H1 (cell line): ENCODE results near the gene GDPD1. TPM values are rescaled to one million over a fixed set of nuclear protein-coding genes. Genes with fewer than 3 reads are reported as not detected.

Source experiments
- CTCF ChIA-PET: fragments of 300-600 bp; sonication (Branson Sonifier 250); formaldehyde crosslinking; loops from one replicate; lab custom pipeline; 2021; ENCODE audit not compliant: partially characterized antibody; lab: Charles Lee
- POLR2A ChIA-PET: fragments of 300-600 bp; sonication (Branson Sonifier 250); formaldehyde crosslinking; loops from one replicate; lab custom pipeline; 2021; ENCODE audit warnings: inconsistent platforms; ENCODE audit not compliant: partially characterized antibody; lab: Charles Lee
- DNase-seq, 2 experiments: peaks; one replicate each; pipeline versions ENCODE4 v3.0.0 to v3.0.0-alpha.2; 2010 to 2022; ENCODE audit warnings: low spot score in 2 of 2, low read depth in 1 of 2, mixed read lengths in 1 of 2
- FAIRE-seq: peaks from 2 replicates; lab custom pipeline; 2011; peaks lifted over from hg19 to GRCh38; lab: Jason Lieb, UNC
- H2AFZ ChIP-seq: 2 replicates; pipeline ENCODE4 v1.8.1; 2012; ENCODE audit warnings: low read length, inconsistent platforms
- H2AK5ac ChIP-seq: 2 replicates; pipeline ENCODE4 v1.6.1; 2013; ENCODE audit warnings: low read depth, low read length
- H2BK120ac ChIP-seq: replicated peaks from 2 replicates; pipeline ENCODE3; 2013; ENCODE audit warnings: low read depth, low read length, inconsistent platforms
- H2BK12ac ChIP-seq: 2 replicates; pipeline ENCODE4 v1.6.1; 2013; ENCODE audit warnings: low read depth, low read length
- H2BK15ac ChIP-seq: 2 replicates; pipeline ENCODE4 v1.6.1; 2013; ENCODE audit warnings: low read length
- H2BK20ac ChIP-seq: 2 replicates; pipeline ENCODE4 v1.6.1; 2013; ENCODE audit warnings: low read length
- H2BK5ac ChIP-seq: 2 replicates; pipeline ENCODE4 v1.6.1; 2013; ENCODE audit warnings: low read depth, low read length
- H3K14ac ChIP-seq: 2 replicates; pipeline ENCODE4 v1.6.1; 2013; ENCODE audit warnings: inconsistent platforms; ENCODE audit not compliant: insufficient read length
- H3K18ac ChIP-seq: 2 replicates; pipeline ENCODE4 v1.6.1; 2013; ENCODE audit warnings: low read length; ENCODE audit errors: extremely low read depth
- H3K23ac ChIP-seq: 2 replicates; pipeline ENCODE4 v1.6.1; 2013; ENCODE audit warnings: inconsistent platforms; ENCODE audit not compliant: insufficient read length
- H3K23me2 ChIP-seq: 2 replicates; pipeline ENCODE4 v1.6.1; 2013; ENCODE audit warnings: low read depth, low read length
- H3K27ac ChIP-seq: 2 replicates; pipeline ENCODE4 v1.6.1; 2011; ENCODE audit warnings: low read depth, low read length, inconsistent platforms
- H3K27me3 ChIP-seq, 4 experiments: replicated peaks in 1 of 4; 1 replicate in 1 of 4; 2 replicates in 3 of 4; pipeline versions ENCODE4 v1.6.1 to v1.8.1; 2011 to 2013; ENCODE audit warnings: low read length in 3 of 4, mild to moderate bottlenecking in 3 of 4, inconsistent platforms in 2 of 4, mixed read lengths in 2 of 4, moderate library complexity in 1 of 4; ENCODE audit not compliant: control insufficient read depth in 3 of 4, insufficient read depth in 3 of 4; ENCODE audit errors: extremely low read depth in 1 of 4
- H3K36me3 ChIP-seq, 4 experiments: 2 replicates each; pipeline versions ENCODE4 v1.6.1 to v1.8.1; 2011 to 2013; ENCODE audit warnings: mild to moderate bottlenecking in 4 of 4, low read length in 3 of 4, moderate library complexity in 2 of 4, control low read depth in 1 of 4, inconsistent platforms in 1 of 4; ENCODE audit not compliant: insufficient read depth in 4 of 4, control insufficient read depth in 2 of 4
- H3K4ac ChIP-seq: replicated peaks from 2 replicates; pipeline ENCODE3; 2013; ENCODE audit warnings: low read length, low read depth, mixed read lengths, inconsistent platforms; ENCODE audit not compliant: insufficient read length
- H3K4me1 ChIP-seq, 4 experiments: replicated peaks in 1 of 4; 1 replicate in 1 of 4; 2 replicates in 3 of 4; pipeline versions ENCODE4 v1.6.1 to v1.8.1; 2011 to 2013; ENCODE audit warnings: low read length in 3 of 4, inconsistent platforms in 2 of 4, mixed read lengths in 1 of 4; ENCODE audit not compliant: insufficient read depth in 4 of 4, control insufficient read depth in 3 of 4
- H3K4me2 ChIP-seq, 2 experiments: 2 replicates each; pipeline versions ENCODE4 v1.6.1 to v1.8.1; 2011 to 2013; ENCODE audit warnings: low read depth in 2 of 2, low read length in 2 of 2, control low read depth in 1 of 2, inconsistent platforms in 1 of 2, mild to moderate bottlenecking in 1 of 2; ENCODE audit not compliant: insufficient read depth in 1 of 2
- H3K4me3 ChIP-seq, 4 experiments: fragments of 200-600, 300-600 bp in 1 of 4; sonication (generic), shearing (Covaris generic), sonication (Bioruptor Twin) in 1 of 4; 2 replicates each; pipeline versions ENCODE4 v1.5.1 to v1.8.1; 2011 to 2016; ENCODE audit warnings: low read length in 4 of 4, low read depth in 3 of 4, control low read depth in 2 of 4, inconsistent platforms in 2 of 4, mild to moderate bottlenecking in 2 of 4, mixed read lengths in 1 of 4, moderate library complexity in 1 of 4; ENCODE audit not compliant: insufficient read depth in 2 of 4; ENCODE audit errors: extremely low read depth in 1 of 4
- H3K56ac ChIP-seq: replicated peaks from 2 replicates; pipeline ENCODE3; 2013; ENCODE audit warnings: low read depth, mild to moderate bottlenecking, mixed read lengths, low read length, inconsistent platforms; ENCODE audit not compliant: insufficient read length
- H3K79me1 ChIP-seq: 2 replicates; pipeline ENCODE4 v1.6.1; 2013; ENCODE audit warnings: low read depth, low read length, control low read depth
- H3K79me2 ChIP-seq, 2 experiments: 2 replicates each; pipeline versions ENCODE4 v1.6.1 to v1.8.1; 2012 to 2013; ENCODE audit warnings: low read length in 2 of 2, mild to moderate bottlenecking in 2 of 2, inconsistent platforms in 1 of 2; ENCODE audit not compliant: insufficient read depth in 2 of 2, control insufficient read depth in 1 of 2
- H3K9ac ChIP-seq, 4 experiments: replicated peaks in 1 of 4; 1 replicate in 1 of 4; 2 replicates in 3 of 4; pipeline versions ENCODE4 v1.6.1 to v1.8.1; 2011 to 2013; ENCODE audit warnings: low read depth in 3 of 4, low read length in 3 of 4, control low read depth in 2 of 4, mild to moderate bottlenecking in 2 of 4, moderate library complexity in 2 of 4, inconsistent platforms in 1 of 4; ENCODE audit errors: extremely low read depth in 1 of 4
- H3K9me3 ChIP-seq, 2 experiments: 2 replicates each; pipeline versions ENCODE4 v1.6.1 to v1.8.1; 2012 to 2013; ENCODE audit warnings: mild to moderate bottlenecking in 2 of 2, moderate library complexity in 2 of 2, control low read depth in 1 of 2, inconsistent platforms in 1 of 2, low read depth in 1 of 2, low read length in 1 of 2, mixed read lengths in 1 of 2; ENCODE audit not compliant: insufficient read depth in 2 of 2
- H4K20me1 ChIP-seq, 2 experiments: replicated peaks in 1 of 2; 2 replicates each; pipeline versions ENCODE3 to v1.8.1; 2011 to 2013; ENCODE audit warnings: inconsistent platforms in 2 of 2, low read length in 2 of 2, mild to moderate bottlenecking in 1 of 2; ENCODE audit not compliant: insufficient read depth in 2 of 2, control insufficient read depth in 1 of 2
- H4K5ac ChIP-seq: 2 replicates; pipeline ENCODE4 v1.6.1; 2013; ENCODE audit warnings: low read length, low read depth, mixed read lengths, inconsistent platforms; ENCODE audit not compliant: insufficient read length
- H4K8ac ChIP-seq: 2 replicates; pipeline ENCODE4 v1.8.0; 2013; ENCODE audit warnings: mild to moderate bottlenecking, moderate library complexity, low read length, inconsistent platforms; ENCODE audit not compliant: insufficient read depth; ENCODE audit errors: extremely low read depth
- H4K91ac ChIP-seq: replicated peaks from 2 replicates; pipeline ENCODE3; 2013; ENCODE audit warnings: low read length, mixed read lengths, inconsistent platforms; ENCODE audit not compliant: insufficient read length
- CEBPB ChIP-seq: IDR thresholded peaks from 2 replicates; pipeline ENCODE4 v1.6.1; 2012; ENCODE audit warnings: low read depth, low read length
- SIX5 ChIP-seq: IDR thresholded peaks from 2 replicates; pipeline ENCODE4 v1.6.1; 2011; ENCODE audit warnings: mild to moderate bottlenecking, low read depth, low read length
- SP4 ChIP-seq: IDR thresholded peaks from 2 replicates; pipeline ENCODE4 v1.6.1; 2012; ENCODE audit warnings: low read length, inconsistent platforms
- whole genome bisulfite sequencing, 2 experiments: shearing (Covaris generic) in 1 of 2; methylation state at CpG; one replicate each; pipeline versions ENCODE4 v1.1.6 to v1.1.7; 2013 to 2015; ENCODE audit warnings: low lambda C conversion rate in 2 of 2, mixed read lengths in 2 of 2, inconsistent platforms in 1 of 2, low coverage in 1 of 2, missing lambda C conversion rate in 1 of 2; ENCODE audit not compliant: insufficient replicate concordance in 2 of 2, insufficient coverage in 1 of 2, insufficient read length in 1 of 2; ENCODE audit errors: extremely low coverage in 1 of 2, missing lambda C conversion rate in 1 of 2; 5-methylcytosine and 5-hydroxymethylcytosine counted together
- polyA plus RNA-seq, 7 experiments: library from polyadenylated mRNA; depleted of rRNA in 3 of 7; stranded (reverse) in 5 of 7; unstranded in 2 of 7; fragments of >200 nt in 5 of 7; fragments of 200-250 nt in 2 of 7; gene quantifications; 1 replicate in 5 of 7; 2 replicates in 1 of 7; 4 replicates in 1 of 7; pipeline versions ENCODE4 v1.2.1 to v1.2.3, GENCODE V29; 2011 to 2013; ENCODE audit warnings: missing spikeins in 2 of 7, mixed read lengths in 2 of 7
- total RNA-seq: library from RNA; stranded (reverse); fragmentation: NEBNext Ultra II Directional; extraction: Animal tissue kit (Norgen Biotek cat#: 25700); gene quantifications from 2 replicates; pipeline ENCODE4 v1.2.1, GENCODE V29; 2021

Gene GDPD1
- total and polyA plus RNA-seq, 2 of the 8 experiments (the other 6 are each of a cell fraction or from before 2014, with no cell fraction given): 3.2 to 7.7 TPM

GRCh38 chr17:59287452-59287851, 67.1 kb downstream of the GDPD1 start:
- H2BK120ac ChIP-seq: no peak overlapping the region
- no peak overlapping the region for H3K4me2 ChIP-seq
- no peak overlapping the region for H3K56ac ChIP-seq
- TF ChIP-seq CEBPB: no peak
- TF ChIP-seq SP4: no peak
- TF ChIP-seq SIX5: no peak
- FAIRE-seq (no peak), DNase-seq (no peak)
- H3K27ac ChIP-seq: no peak overlapping the region
- H3K4ac ChIP-seq: no peak overlapping the region
- H3K4me1 ChIP-seq: peaks cover 0 to 6% (median 2%) of the 10 kb centered on the region in 4 experiments; a peak in 4 of 7 replicates
- no peak overlapping the region for H2BK5ac ChIP-seq
- no peak overlapping the region for H4K91ac ChIP-seq
- H3K18ac ChIP-seq: no peak overlapping the region
- no peak overlapping the region for H3K4me3 ChIP-seq
- no peak overlapping the region for H2BK12ac ChIP-seq
- H3K9me3 ChIP-seq: no peaks in the 10 kb centered on the region
- no peaks in the 10 kb centered on the region for H3K79me2 ChIP-seq
- H3K14ac ChIP-seq: no peak overlapping the region
- H3K36me3 ChIP-seq: no peaks in the 10 kb centered on the region
- H3K23ac ChIP-seq: no peak overlapping the region
- no peaks in the 10 kb centered on the region for H3K79me1 ChIP-seq
- H4K20me1 ChIP-seq: no peaks in the 10 kb centered on the region
- no peak overlapping the region for H2BK15ac ChIP-seq
- ChIA-PET CTCF (no interaction called here), POLR2A (no interaction called here)
- H2AK5ac ChIP-seq: no peak overlapping the region
- H3K9ac ChIP-seq: no peak overlapping the region
- no peak overlapping the region for H2AFZ ChIP-seq
- no peaks in the 10 kb centered on the region for H3K23me2 ChIP-seq
- no peak overlapping the region for H2BK20ac ChIP-seq
- 80% methylated on average over 1 of the region's 1 CpG; no CpG with 5 or more reads in 1 of the 2 experiments for WGBS, 2 experiments
- no peak overlapping the region for H4K5ac ChIP-seq
- no peaks in the 10 kb centered on the region for H3K27me3 ChIP-seq
- no peak overlapping the region for H4K8ac ChIP-seq
